Thyroid gland (tissue), 4 donors: ENCODE data around the gene BSN. TPM values are rescaled to one million over a fixed set of nuclear protein-coding genes. Genes with fewer than 3 reads are reported as not detected.
A peak's percentile ranks its signal among the peaks of the same experiment; 100 is the strongest.

ENCODE experiments used
- DNase-seq, 2 donors: peaks; one replicate each; pipeline ENCODE4 v3.0.0-alpha.2; 2019
- H3K27ac ChIP-seq, 3 donors: fragments of 200-600 bp; sonication (generic); 1 replicate in 2 of 3; 2 replicates in 1 of 3; pipeline ENCODE4 v1.5.1; 2016 to 2019; ENCODE audit warnings: mild to moderate bottlenecking in 1 of 3, moderate library complexity in 1 of 3
- H3K27me3 ChIP-seq: fragments of 200-600 bp; sonication (generic); one replicate; pipeline ENCODE4 v1.5.1; 2019
- H3K36me3 ChIP-seq, 2 donors: fragments of 200-600 bp; sonication (generic); one replicate each; pipeline ENCODE4 v1.5.1; 2016 to 2019
- H3K4me1 ChIP-seq, 2 donors: fragments of 200-600 bp; sonication (generic); one replicate each; pipeline ENCODE4 v1.5.1; 2017 to 2019
- H3K4me3 ChIP-seq, 3 donors: fragments of 200-600 bp; sonication (generic); replicated peaks in 1 of 3; 1 replicate in 2 of 3; 2 replicates in 1 of 3; pipeline ENCODE4 v1.5.1; 2016; ENCODE audit warnings: mild to moderate bottlenecking in 1 of 3
- H3K9me3 ChIP-seq: fragments of 200-600 bp; sonication (generic); one replicate; pipeline ENCODE4 v1.5.1; 2017
- POLR2A ChIP-seq, 2 donors: fragments of 450-650 bp; IDR thresholded peaks; one replicate each; pipeline ENCODE4 v1.6.1; 2017; ENCODE audit warnings: antibody characterized with exemption in 2 of 2, mild to moderate bottlenecking in 2 of 2, moderate library complexity in 1 of 2
- WGBS, 2 donors: methylation state at CpG; one replicate each; pipeline ENCODE4 v1.1.5; 2017; 5-methylcytosine and 5-hydroxymethylcytosine counted together
- intact Hi-C: fragments of 100-400 bp; cut with DNase I; formaldehyde crosslinking; loops from one replicate; pipeline ENCODE4 v1.15.1; 2023
- total RNA-seq, 4 donors: library from RNA; depleted of rRNA; stranded (reverse); fragments of >200 nt; gene quantifications; one replicate each; pipeline ENCODE4 v1.2.3, GENCODE V29; 2016
- TF ChIP-seq, protein P1 (sequence below), 6 experiments: fragments of 200-600 bp in 3 of 6; fragments of 450-650 bp in 3 of 6; sonication (generic) in 3 of 6; IDR thresholded peaks; one replicate each; pipeline ENCODE4 v1.5.1; 2016 to 2019; ENCODE audit warnings: antibody characterized with exemption in 6 of 6, mild to moderate bottlenecking in 2 of 6, inconsistent platforms in 1 of 6, moderate library complexity in 1 of 6

BSN gene
- total RNA-seq, 4 donors from 2014 or later, result 0.56 to 1.8 (median 0.99) TPM

DNA sequence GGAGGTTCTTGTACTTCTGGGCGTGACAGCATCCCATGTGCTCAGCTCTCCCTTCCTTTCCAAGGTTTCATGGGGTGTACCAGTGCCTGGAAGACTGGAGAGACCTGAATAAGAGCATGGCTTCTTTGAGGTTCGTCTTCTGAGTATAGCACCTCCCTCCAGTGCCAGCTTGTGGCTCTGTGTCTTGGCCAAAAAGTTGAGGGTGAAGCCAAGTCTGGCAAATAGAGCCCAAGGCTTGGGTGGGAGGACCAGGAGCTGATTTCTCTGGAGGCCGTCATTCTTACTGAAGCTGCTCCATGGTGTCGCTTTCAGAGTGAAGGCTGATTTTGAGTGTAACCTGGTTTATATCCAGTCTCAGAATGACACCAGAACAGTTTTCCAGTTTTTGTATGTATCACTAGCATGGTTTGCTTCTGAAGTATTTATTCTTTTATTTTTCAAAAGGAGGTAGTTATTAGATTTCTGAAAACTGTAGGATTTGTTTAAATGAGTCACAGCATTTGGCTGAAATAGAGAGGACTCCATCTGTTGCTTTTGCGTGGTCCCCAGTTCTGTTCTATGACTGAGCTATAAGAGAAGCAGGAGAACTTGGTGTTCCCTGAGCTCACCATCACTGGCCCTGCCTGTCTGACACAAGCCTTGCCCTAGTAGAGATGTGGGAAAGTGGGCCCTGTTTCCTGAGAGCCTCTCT, 47.2 kb downstream of the BSN start:
- Histone ChIP-seq H3K27ac (no peak overlapping the region), H3K4me1 (no peaks in the 10 kb centered on the region), H3K9me3 (no peaks in the 10 kb centered on the region), H3K36me3 (no peaks in the 10 kb centered on the region), H3K4me3 (no peak overlapping the region), H3K27me3 (no peaks in the 10 kb centered on the region)
- TF ChIP-seq POLR2A (IDR thresholded peaks at IDR 0.05), result no peak
- TF ChIP-seq, protein P1, sequence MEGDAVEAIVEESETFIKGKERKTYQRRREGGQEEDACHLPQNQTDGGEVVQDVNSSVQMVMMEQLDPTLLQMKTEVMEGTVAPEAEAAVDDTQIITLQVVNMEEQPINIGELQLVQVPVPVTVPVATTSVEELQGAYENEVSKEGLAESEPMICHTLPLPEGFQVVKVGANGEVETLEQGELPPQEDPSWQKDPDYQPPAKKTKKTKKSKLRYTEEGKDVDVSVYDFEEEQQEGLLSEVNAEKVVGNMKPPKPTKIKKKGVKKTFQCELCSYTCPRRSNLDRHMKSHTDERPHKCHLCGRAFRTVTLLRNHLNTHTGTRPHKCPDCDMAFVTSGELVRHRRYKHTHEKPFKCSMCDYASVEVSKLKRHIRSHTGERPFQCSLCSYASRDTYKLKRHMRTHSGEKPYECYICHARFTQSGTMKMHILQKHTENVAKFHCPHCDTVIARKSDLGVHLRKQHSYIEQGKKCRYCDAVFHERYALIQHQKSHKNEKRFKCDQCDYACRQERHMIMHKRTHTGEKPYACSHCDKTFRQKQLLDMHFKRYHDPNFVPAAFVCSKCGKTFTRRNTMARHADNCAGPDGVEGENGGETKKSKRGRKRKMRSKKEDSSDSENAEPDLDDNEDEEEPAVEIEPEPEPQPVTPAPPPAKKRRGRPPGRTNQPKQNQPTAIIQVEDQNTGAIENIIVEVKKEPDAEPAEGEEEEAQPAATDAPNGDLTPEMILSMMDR (IDR thresholded peaks at IDR 0.05), result no peak
- intact Hi-C loops, result no loop called here
- DNase-seq, result no peak
- 88 to 100% methylated on average over 5 of the region's 5 CpGs for WGBS, 2 donors

DNA sequence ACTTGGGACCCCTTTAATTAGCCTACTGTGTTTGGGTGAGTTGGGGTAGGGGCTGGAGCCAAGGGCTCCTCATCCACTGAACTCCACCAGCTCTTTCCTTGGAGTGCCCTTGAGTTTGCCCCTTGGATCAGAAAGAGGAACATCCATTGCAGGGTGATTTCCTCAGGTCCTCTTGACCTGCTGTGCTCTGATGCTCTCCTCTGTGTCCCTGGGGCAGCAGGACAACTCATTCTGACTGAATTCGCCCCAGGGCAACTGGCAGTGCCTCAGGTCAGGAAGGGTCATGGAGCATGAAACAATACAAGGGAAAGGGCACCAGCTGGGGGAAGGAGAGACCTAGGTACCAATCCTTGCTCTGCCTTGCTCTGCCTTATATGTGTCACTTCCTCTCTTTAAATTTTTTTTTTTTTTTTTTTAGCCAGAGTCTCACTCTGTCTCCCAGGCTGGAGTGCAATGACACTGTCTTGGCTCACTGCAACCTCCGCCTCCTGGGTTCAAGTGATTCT, 47.8 kb downstream of the BSN start:
- 97 to 100% methylated on average over 2 of the region's 2 CpGs for WGBS, 2 donors
- no peaks in the 10 kb centered on the region for H3K36me3 ChIP-seq
- intact Hi-C loops, result no loop called here
- no peaks in the 10 kb centered on the region for H3K4me1 ChIP-seq
- H3K27me3 ChIP-seq, result no peaks in the 10 kb centered on the region
- H3K4me3 ChIP-seq, result no peak overlapping the region
- H3K9me3 ChIP-seq, result no peaks in the 10 kb centered on the region
- no peak for TF ChIP-seq POLR2A (IDR thresholded peaks at IDR 0.05)
- TF ChIP-seq, protein P1 (IDR thresholded peaks at IDR 0.05), result no peak
- DNase-seq, result no peak
- H3K27ac ChIP-seq, result no peak overlapping the region

DNA sequence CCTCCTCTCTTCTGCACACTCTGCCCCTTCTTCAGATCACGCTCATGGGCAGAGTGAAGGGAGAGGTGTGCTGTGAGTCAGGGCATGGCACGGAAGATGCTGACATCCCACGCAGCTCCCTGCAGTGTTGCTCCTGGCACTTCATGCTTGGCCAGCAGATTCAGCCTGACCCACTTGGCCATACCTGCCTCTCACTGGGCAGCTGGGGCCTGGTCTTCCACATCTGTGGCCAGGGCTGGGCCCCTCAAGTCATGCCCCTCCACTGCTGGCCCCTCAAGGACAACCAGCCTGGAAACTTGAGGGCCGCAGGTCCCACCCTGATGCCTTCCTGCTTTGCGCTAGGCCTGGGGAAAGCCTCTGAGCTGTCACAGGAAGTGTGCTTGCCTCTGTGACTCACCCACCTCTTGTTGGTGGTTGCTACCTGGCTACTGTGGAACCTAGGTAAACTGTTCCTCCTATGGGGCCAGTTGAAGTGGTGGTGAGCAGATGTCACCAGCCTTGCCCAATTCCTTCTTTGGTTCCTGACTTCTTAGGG, 48.7 kb downstream of the BSN start:
- WGBS, 2 donors, result 83 to 88% methylated on average over 4 to 5 of the region's 5 CpGs
- Histone ChIP-seq H3K4me1 (no peaks in the 10 kb centered on the region), H3K27me3 (no peaks in the 10 kb centered on the region), H3K27ac (no peak overlapping the region), H3K36me3 (no peaks in the 10 kb centered on the region), H3K4me3 (no peak overlapping the region), H3K9me3 (no peaks in the 10 kb centered on the region)
- no peak for DNase-seq
- intact Hi-C loops, result no loop called here
- TF ChIP-seq, protein P1 (IDR thresholded peaks at IDR 0.05), result no peak
- no peak for TF ChIP-seq POLR2A (IDR thresholded peaks at IDR 0.05)

DNA sequence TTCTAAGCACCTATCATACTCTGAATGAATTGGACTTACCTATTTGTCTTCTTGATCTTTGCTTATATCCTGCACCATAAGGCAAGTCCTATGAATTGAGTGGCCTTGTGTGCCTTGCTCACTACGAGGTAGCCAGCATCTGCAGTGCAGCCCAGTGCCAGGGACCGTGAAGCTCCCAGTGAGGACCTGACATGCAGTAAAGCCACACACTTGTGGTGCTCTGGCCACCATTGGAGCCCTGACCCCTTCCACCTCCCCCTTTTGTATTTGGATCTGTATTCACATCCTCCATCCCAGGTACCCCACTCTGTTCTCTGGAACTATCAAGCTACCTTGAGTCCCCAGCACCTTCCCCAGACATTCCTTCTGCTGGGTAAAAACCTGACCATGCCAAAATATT, 52.1 kb downstream of the BSN start:
- 90 to 92% methylated on average over 2 of the region's 2 CpGs for WGBS, 2 donors
- no peaks in the 10 kb centered on the region for H3K9me3 ChIP-seq
- no peaks in the 10 kb centered on the region for H3K36me3 ChIP-seq
- H3K4me3 ChIP-seq, result no peak overlapping the region
- TF ChIP-seq, protein P1 (IDR thresholded peaks at IDR 0.05), result no peak
- no peak for TF ChIP-seq POLR2A (IDR thresholded peaks at IDR 0.05)
- intact Hi-C loops, result no loop called here
- H3K27ac ChIP-seq, result no peak overlapping the region
- no peaks in the 10 kb centered on the region for H3K27me3 ChIP-seq
- peaks cover 3 to 11% of the 10 kb centered on the region in 2 donors for H3K4me1 ChIP-seq
- no peak for DNase-seq

DNA sequence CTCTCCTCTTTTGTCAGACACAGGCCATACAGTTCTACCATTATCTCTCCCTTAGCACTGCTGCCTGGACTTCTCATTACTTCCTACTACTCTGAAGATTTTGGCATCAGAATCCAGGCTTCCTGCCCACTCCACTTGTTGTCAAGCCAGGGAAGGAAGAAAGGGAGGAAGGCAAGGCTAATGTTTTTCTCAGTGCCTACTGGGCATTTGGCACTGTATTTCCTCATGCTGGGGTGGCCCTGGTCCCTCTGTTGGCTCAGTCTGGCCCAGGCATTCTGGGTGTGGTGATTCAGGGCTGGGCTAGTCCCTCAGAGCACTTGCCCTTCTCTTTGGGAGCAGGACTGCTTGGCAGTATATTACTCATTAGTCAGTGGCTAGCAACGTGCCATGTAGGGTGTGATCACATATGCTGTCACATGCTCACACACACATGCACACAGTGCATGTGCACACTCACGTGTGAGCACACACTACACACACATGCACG, 52.9 kb downstream of the BSN start:
- peak; percentile 7 to 21 for DNase-seq
- no peaks in the 10 kb centered on the region for H3K36me3 ChIP-seq
- intact Hi-C loops, result no loop called here
- no peak overlapping the region for H3K27ac ChIP-seq
- H3K4me1 ChIP-seq, result peaks cover 7 to 11% of the 10 kb centered on the region in 2 donors
- 65 to 86% methylated on average over 3 of the region's 3 CpGs for WGBS, 2 donors
- no peak overlapping the region for H3K4me3 ChIP-seq
- H3K27me3 ChIP-seq, result no peaks in the 10 kb centered on the region
- H3K9me3 ChIP-seq, result no peaks in the 10 kb centered on the region
- TF ChIP-seq, protein P1 (IDR thresholded peaks at IDR 0.05), result no peak
- no peak for TF ChIP-seq POLR2A (IDR thresholded peaks at IDR 0.05)
